Endodermal cell (in vitro differentiated cells): ENCODE measurements around the gene ARHGAP6. TPM values are rescaled to one million over a fixed set of nuclear protein-coding genes. Genes with fewer than 3 reads are reported as not detected.

Experiments
- DNase-seq: peaks from one replicate; pipeline ENCODE4 v3.0.0-alpha.2; 2017
- H3K27ac ChIP-seq: 2 replicates; pipeline ENCODE4 v1.5.1; 2013; ENCODE audit warnings: mild to moderate bottlenecking, low read depth, low read length, moderate library complexity
- H3K27me3 ChIP-seq: 2 replicates; pipeline ENCODE4 v1.6.1; 2013; ENCODE audit warnings: mild to moderate bottlenecking, low read length, moderate library complexity; ENCODE audit not compliant: insufficient read depth, control insufficient read depth, poor library complexity, severe bottlenecking
- H3K36me3 ChIP-seq: 2 replicates; pipeline ENCODE4 v1.7.0; 2013; ENCODE audit warnings: mild to moderate bottlenecking, low read length, moderate library complexity; ENCODE audit not compliant: control insufficient read depth, insufficient read depth
- H3K4me1 ChIP-seq: one replicate; pipeline ENCODE4 v1.7.0; 2013; ENCODE audit warnings: low read length; ENCODE audit not compliant: control insufficient read depth, insufficient read depth
- H3K4me3 ChIP-seq: 2 replicates; pipeline ENCODE4 v1.5.1; 2013; ENCODE audit warnings: mild to moderate bottlenecking, low read length, moderate library complexity
- H3K9ac ChIP-seq: 2 replicates; pipeline ENCODE4 v1.6.1; 2013; ENCODE audit warnings: mild to moderate bottlenecking, low read length, moderate library complexity; ENCODE audit not compliant: poor library complexity, severe bottlenecking; ENCODE audit errors: extremely low read depth
- H3K9me3 ChIP-seq: 2 replicates; pipeline ENCODE4 v1.6.1; 2013; ENCODE audit warnings: mild to moderate bottlenecking, low read length, moderate library complexity; ENCODE audit not compliant: control insufficient read depth
- H3K27ac Mint-ChIP-seq: 2 replicates; pipeline ENCODE4 v1.8.0; 2020; ENCODE audit warnings: mixed read lengths
- H3K27me3 Mint-ChIP-seq: 2 replicates; pipeline ENCODE4 v1.8.0; 2021; ENCODE audit warnings: mild to moderate bottlenecking, mixed read lengths; ENCODE audit not compliant: insufficient read depth
- H3K36me3 Mint-ChIP-seq: 2 replicates; pipeline ENCODE4 v1.8.0; 2020; ENCODE audit warnings: low read depth, mixed read lengths
- H3K4me1 Mint-ChIP-seq: 2 replicates; pipeline ENCODE4 v1.8.0; 2020; ENCODE audit warnings: mixed read lengths
- H3K4me3 Mint-ChIP-seq: 2 replicates; pipeline ENCODE4 v1.8.0; 2020; ENCODE audit warnings: mild to moderate bottlenecking, moderate library complexity, mixed read lengths
- H3K9me3 Mint-ChIP-seq: 2 replicates; pipeline ENCODE4 v1.8.0; 2020; ENCODE audit warnings: mild to moderate bottlenecking, mixed read lengths
- CTCF ChIP-seq: fragments of 200-600 bp; sonication (generic); conservative IDR thresholded peaks from 2 replicates; pipeline ENCODE4 v1.5.0; 2021; ENCODE audit warnings: antibody characterized with exemption, mild to moderate bottlenecking
- WGBS, 2 experiments: methylation state at CpG; one replicate each; pipeline versions ENCODE4 v1.1.5 to v1.1.7; 2013; ENCODE audit warnings: missing lambda C conversion rate in 2 of 2, mixed read lengths in 1 of 2; ENCODE audit not compliant: insufficient coverage in 1 of 2, insufficient read length in 1 of 2; 5-methylcytosine and 5-hydroxymethylcytosine counted together
- total RNA-seq, 2 donors: library from RNA; stranded (reverse); fragmentation: NEBNext Ultra II Directional in 1 of 2; extraction: Animal tissue kit (Norgen Biotek cat#: 25700) in 1 of 2; gene quantifications; 2 replicates in 1 of 2; 3 replicates in 1 of 2; pipeline ENCODE4 v1.2.1, GENCODE V29; 2021

The ARHGAP6 gene
- total RNA-seq, 2 donors from 2014 or later: 0.48 to 0.73 TPM

GRCh38 chrX:11321986-11322385, 343.7 kb downstream of the ARHGAP6 start:
- Mint-ChIP-seq H3K9me3 (peaks cover 23% of the 10 kb centered on the region), H3K4me1 (no peaks in the 10 kb centered on the region), H3K36me3 (no peaks in the 10 kb centered on the region), H3K27me3 (peaks cover 9% of the 10 kb centered on the region), H3K27ac (no peak overlapping the region), H3K4me3 (no peak overlapping the region)
- no peak for TF ChIP-seq CTCF
- Histone ChIP-seq H3K27me3 (no peaks in the 10 kb centered on the region), H3K4me1 (no peaks in the 10 kb centered on the region), H3K9ac (no peak overlapping the region), H3K4me3 (no peak overlapping the region), H3K9me3 (no peaks in the 10 kb centered on the region), H3K27ac (no peak overlapping the region), H3K36me3 (no peaks in the 10 kb centered on the region)
- 71% methylated on average over 1 of the region's 2 CpGs; no CpG with 5 or more reads in 1 of the 2 experiments for WGBS, 2 experiments
- no peak for DNase-seq

- H3K4me3 Mint-ChIP-seq: no peak overlapping the region
- no peak overlapping the region for H3K27ac Mint-ChIP-seq
- DNase-seq: no peak
- peaks cover 38% of the 10 kb centered on the region for H3K9me3 Mint-ChIP-seq
- Histone ChIP-seq H3K36me3 (no peaks in the 10 kb centered on the region), H3K9me3 (no peaks in the 10 kb centered on the region), H3K4me1 (no peaks in the 10 kb centered on the region), H3K4me3 (no peak overlapping the region), H3K9ac (no peak overlapping the region), H3K27me3 (no peaks in the 10 kb centered on the region), H3K27ac (no peak overlapping the region)
- peaks cover 6% of the 10 kb centered on the region for H3K27me3 Mint-ChIP-seq
- no peaks in the 10 kb centered on the region for H3K36me3 Mint-ChIP-seq
- WGBS, 2 experiments: 94 to 100% methylated on average over 1 to 7 of the region's 7 CpGs
- H3K4me1 Mint-ChIP-seq: no peaks in the 10 kb centered on the region
- TF ChIP-seq CTCF: no peak
These were observed 345.8 kb downstream of the ARHGAP6 start for GRCh38 chrX:11319806-11320520.

GRCh38 chrX:11311706-11312105, 354.0 kb downstream of the ARHGAP6 start:
- Mint-ChIP-seq H3K4me1 (peaks cover 3% of the 10 kb centered on the region), H3K27me3 (no peaks in the 10 kb centered on the region), H3K27ac (no peak overlapping the region), H3K4me3 (no peak overlapping the region), H3K9me3 (peaks cover 50% of the 10 kb centered on the region), H3K36me3 (no peaks in the 10 kb centered on the region)
- WGBS, 2 experiments: 91 to 98% methylated on average over 6 to 7 of the region's 7 CpGs
- H3K9me3 ChIP-seq: no peaks in the 10 kb centered on the region
- DNase-seq: no peak
- no peak overlapping the region for H3K4me3 ChIP-seq
- H3K9ac ChIP-seq: no peak overlapping the region
- no peaks in the 10 kb centered on the region for H3K4me1 ChIP-seq
- TF ChIP-seq CTCF: no peak
- no peaks in the 10 kb centered on the region for H3K36me3 ChIP-seq
- H3K27ac ChIP-seq: no peak overlapping the region
- H3K27me3 ChIP-seq: no peaks in the 10 kb centered on the region
